Kidney glomerular epithelial cell (primary cell): ENCODE data around the gene SPTLC1.
"Not testable (repeated sequence)": the region's sequence is repeated elsewhere in the genome, so short reads cannot be mapped to it uniquely, and the experiment has no call there.

ENCODE experiments used
- DNase-seq: peaks from one replicate; lab custom pipeline; 2025; lab: John Stamatoyannopoulos, UW

The SPTLC1 gene

DNA sequence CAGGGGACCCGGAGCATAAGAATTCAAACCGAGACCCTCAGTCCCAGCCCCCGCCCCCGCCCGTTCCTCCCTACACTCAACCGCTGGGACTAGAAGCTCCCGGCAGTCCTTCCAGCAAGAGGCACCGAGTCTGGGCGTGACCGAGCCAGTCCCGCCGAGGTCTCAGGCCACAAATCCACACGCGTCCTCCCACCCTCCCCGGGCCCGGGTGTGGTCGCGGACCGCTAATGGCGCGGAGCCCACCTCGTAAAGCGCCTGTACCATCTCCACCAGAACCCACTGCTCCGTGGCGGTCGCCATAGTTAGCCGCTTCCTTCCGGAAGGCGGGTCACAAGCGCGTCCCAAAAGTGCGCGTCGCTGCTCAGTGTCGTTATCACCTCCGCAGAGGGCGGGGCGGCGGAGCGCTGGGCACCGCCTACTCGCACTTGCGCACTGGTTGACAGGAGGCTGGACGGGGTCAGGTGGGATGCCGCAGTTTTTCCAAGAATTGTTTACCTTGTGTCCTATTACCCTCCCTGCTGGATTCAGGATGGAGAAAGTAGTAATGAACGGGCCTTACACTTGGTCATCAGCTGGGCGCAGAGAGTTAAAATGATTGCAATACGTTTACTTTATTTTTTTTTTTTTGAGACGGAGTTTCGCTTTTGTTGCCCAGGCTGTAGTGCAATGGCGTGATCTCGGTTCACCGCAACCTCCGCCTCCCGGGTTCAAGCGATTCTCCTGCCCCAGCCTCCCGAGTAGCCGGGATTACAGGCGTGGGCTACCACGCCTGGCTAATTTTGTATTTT lies at the start of gene SPTLC1:
TSS of gene SPTLC1 (minus strand) at position 343 of the 788 bp plus-strand sequence. CDS start at position 300, 43 bp downstream.
- DNase-seq = peak; percentile 93

DNA sequence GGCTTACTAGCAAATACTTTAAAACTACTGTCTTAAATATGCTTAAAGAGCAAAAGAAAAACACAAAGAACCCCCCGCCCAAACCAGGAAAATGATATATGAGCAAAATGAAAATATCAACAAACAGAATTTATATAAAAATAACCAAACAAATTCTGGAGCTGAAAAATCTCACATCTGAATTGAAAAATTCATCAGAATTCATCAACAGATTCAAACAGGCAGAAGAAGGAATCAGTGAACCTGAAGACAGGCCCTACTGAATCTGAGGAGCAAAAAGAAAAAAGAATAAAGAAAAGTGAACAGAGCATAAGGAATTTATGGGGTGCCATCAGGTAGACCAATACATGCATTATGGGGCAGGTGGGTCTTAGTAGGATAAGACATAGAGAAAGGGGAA lies 49.8 kb upstream of the SPTLC1 start:
- no peak for DNase-seq

DNA sequence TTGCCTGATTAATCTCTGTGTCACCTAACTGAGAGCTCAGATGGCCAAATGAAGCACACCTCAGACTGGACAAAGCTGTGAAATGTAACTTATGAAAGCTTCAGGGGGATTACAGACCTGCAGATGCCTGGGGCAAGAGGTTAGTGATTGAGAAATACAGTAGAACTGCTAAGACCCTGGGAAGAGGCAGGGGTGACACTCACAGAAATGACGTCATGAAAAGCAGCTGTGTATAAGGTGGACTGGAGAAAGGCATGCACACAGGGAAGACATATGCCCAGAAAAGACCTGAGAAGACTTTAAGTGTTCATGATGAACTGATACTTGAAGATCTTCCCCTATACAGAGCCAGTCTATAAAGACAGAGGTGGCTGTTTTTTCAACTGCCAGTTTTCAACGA lies 49.3 kb upstream of the SPTLC1 start:
- no peak for DNase-seq

DNA sequence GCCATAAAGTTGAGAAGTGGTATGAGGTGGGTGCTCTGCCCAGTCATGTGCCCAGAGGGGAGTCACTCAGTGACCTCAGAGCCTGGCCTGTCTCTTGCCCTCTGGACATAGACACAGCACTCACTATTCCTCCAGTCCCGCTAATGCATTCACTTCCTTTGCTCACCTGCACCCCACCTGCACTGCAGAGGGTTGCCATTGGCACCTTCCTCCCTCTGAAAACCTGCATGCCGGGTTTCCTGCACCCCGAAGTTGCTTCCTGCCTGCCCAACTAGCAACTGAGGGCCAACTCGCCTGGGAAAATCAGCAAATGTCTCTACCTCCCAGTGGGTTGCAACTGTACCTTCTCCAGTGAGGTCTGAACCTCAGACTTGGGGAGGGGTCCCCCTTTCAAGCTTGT lies 48.1 kb upstream of the SPTLC1 start:
- DNase-seq = no peak

DNA sequence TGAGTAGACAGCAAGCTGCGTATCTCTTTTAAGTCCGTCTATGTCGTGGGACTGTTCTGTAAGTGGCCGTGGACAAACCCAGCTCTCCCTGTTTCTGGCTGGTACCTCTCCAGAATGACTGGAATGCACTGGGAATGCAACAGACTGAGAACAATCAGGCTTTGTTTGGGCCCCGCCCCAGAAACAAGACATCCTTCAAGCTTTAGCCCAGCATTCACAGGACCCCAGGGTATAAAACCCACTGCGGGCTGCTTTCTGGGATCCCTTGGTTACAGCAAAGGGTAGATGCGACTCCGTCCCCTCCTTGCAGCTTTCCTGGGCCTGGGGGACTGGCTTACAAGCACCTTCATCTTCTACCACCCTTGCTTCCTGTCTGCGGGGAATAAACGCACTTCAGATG lies 45.6 kb upstream of the SPTLC1 start:
- DNase-seq = no peak

DNA sequence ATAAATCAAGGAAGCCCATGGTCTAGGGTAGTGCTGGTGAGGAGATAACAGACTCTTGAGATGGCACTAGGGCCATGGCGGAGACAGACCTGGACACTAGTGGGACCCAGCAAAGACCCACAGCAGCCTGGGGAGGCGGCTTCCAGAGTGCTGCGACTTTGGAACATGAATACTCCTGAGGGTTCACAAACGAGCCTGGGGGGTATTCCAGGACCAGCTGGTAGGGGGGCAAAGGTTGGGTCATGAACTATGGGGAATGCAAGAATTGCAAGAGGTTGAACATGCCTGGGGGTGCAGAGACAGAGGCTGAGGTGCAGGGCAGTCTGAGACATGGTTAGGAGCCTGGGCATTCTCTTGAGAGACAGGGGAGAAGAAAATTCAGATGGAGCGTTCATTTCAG lies 43.8 kb upstream of the SPTLC1 start:
- DNase-seq = no peak

GRCh38 chr9:92158097-92158601 lies 42.9 kb upstream of the SPTLC1 start:
- no peak for DNase-seq

DNA sequence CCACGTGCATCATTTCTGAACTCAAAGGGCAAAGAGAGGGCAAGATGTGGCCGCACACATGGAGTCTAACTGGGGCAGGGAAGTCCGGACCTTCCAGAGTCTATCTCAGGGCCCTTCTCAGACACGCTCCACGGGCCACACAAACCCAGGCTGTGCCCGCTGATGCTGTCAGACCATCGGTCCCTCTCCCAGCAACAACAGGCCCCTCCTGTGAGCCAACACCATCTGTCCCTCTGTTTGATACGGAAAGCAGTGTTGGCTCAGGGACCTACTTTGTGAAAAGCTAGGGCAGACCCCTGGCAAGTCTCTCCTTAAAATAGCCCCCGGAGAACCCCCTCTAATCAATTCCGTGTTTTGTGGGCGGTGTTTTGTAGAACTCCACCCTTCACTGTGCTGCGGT lies 40.5 kb upstream of the SPTLC1 start:
- not testable (repeated sequence) for DNase-seq

DNA sequence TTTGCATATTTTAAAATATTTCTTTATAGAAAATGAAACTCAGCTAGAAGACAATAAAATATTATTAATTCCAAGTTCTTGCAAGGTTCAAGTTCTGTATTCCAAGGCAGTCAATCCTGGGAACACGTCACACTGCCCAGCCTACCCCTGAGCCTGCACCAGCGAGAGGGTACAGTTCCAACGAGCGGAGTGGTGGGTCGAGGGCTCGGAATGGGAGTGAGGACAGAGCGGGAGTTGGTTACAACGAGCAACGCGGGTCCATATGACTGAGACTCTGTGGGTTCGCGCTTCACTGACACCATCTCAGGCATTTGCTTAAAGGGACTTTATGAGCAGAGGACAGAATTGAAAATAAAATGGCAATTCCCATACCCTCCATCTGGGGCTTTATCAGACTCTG lies 40.0 kb upstream of the SPTLC1 start:
- DNase-seq = no peak

DNA sequence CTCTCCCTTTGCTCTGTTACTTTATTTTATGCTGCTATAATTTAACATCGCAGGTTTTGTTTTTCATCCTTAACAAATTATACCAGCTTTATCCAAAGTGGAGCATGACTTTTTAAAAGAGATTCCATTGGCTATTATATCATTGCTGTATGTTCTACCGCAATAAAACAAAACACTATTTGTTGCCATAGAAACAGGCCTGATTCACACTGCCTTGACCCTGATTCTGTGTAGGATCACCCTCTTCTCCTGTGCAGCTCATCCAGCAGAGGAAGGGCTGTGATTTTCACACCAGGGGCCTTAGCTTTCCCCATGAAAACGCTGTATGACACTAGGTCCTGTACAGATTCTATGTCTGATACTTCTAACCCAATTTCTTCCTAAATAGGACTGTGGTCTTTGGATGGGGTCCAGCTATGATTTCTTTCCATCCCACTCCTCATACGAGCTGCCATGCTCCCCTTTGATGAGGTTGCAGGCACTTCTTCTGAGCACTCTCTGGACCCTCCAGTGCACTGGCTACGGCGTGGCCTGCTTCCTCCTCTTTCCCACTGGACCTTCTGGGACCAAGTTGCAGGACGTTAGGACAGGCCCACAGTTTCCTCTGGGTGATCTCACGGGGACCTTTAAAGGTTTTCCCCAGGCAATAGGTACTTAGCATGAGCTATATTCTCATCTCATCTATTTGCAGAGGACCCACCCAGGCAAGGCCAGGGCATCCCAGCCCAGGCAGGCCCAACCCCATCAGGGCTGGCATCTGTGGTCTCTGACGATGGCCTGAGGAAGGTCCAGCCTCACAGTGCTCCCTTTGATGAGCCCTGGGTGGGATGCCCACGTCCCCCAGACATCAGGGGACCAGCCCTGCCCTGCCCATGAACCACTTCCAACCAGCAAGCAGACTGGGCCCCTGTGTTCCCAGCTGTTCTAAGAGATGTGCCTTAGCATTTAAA lies 38.5 kb upstream of the SPTLC1 start:
- peak; percentile 60 for DNase-seq

- no peak for DNase-seq
These were observed 36.6 kb upstream of the SPTLC1 start for GRCh38 chr9:92151691-92152393.

GRCh38 chr9:92150501-92151470 lies 35.6 kb upstream of the SPTLC1 start:
- not testable (repeated sequence) for DNase-seq

GRCh38 chr9:92147852-92148180 lies 32.6 kb upstream of the SPTLC1 start:
- DNase-seq = no peak

DNA sequence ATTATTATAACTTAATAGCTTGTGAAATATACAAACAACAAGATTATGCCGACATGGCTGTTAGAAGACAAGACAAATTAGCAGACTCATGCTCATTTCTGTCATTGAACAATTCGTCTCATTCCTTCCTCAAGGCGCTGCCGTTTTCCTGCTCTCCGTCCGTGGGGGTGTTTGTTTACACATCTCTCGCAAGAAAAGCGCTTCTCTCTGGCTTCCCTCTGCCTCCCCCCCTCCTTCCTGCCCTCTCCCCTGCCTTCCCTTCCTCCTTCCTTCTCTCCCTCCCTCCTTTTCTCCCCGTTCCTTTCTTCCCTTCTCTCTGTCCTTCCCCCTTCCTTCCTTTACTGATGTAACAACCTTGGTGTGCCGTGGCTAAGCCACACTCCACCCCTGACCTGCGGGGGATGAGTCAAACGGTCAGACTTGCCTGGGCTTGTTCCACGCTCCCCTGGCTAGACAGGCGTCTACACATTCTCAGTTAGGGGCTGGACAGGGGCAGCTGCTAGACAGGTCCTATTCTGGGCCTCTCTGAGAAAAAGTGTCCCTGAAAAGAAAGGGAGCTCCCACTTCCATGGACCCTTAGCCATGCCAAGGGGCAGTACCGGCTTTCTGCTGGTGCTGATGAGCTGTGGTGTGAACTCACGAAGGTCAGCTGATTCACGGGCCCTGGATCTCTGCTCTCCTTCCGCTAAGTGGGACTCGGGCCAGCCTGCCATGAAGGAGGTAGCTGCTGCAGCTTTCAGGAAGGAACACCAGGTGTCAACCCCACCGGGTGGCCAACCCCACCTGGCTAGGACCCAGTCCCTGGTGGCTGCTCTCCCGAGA lies 32.0 kb upstream of the SPTLC1 start:
- peak; percentile 83 for DNase-seq

DNA sequence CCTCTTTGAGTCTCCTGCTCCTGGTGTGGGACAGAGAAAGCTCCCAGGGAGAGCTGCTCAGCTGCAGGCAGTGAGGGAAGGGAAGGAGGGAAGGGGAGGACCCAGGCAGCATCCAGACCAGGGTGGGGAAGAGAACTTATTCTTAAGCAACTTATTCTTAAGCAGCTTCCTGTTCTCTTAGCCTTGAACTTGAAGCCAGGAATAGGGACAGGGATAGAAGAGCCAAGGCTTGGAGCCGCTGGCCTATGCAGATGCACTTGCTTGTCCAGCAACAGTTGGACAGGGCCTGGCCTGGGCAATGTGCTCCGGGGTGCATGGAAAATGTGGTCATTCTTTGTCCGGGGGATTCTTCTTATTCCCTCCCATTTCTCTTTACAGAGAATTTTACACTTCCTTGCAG lies 31.4 kb upstream of the SPTLC1 start:
- peak; percentile 59 for DNase-seq

GRCh38 chr9:92145784-92146183 lies 30.6 kb upstream of the SPTLC1 start:
- DNase-seq = not testable (repeated sequence)

GRCh38 chr9:92142329-92142728 lies 27.1 kb upstream of the SPTLC1 start:
- DNase-seq = no peak

- peak; percentile 20 for DNase-seq
These were observed 26.2 kb upstream of the SPTLC1 start for GRCh38 chr9:92141144-92142129.

DNA sequence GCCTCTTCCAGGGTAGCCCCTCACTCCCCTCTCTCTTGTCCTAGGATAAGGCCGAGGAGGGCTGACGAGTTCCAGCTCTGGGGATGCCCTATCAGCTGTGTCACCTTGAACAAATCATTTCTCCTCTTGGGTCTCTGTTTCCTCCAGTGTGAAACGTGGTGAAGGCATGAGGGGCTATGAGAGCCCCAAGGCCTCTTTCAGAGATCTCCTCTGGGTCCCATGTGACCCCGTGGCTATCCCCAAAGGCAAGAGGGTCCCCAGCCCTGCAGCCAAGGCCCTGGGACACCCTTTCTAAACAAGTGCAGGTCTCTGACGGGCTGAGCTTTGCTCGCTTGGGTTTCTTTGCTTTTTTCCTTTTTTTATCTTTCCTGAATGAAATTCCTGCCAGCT lies 25.5 kb upstream of the SPTLC1 start:
- no peak for DNase-seq
